GM19240 (cell line): ENCODE measurements around the gene DMKN.

Source experiments
- DNase-seq: peaks from one replicate; pipeline ENCODE4 v3.0.0; 2011; ENCODE audit warnings: low spot score; ENCODE audit not compliant: insufficient read length

The DMKN gene

DNA sequence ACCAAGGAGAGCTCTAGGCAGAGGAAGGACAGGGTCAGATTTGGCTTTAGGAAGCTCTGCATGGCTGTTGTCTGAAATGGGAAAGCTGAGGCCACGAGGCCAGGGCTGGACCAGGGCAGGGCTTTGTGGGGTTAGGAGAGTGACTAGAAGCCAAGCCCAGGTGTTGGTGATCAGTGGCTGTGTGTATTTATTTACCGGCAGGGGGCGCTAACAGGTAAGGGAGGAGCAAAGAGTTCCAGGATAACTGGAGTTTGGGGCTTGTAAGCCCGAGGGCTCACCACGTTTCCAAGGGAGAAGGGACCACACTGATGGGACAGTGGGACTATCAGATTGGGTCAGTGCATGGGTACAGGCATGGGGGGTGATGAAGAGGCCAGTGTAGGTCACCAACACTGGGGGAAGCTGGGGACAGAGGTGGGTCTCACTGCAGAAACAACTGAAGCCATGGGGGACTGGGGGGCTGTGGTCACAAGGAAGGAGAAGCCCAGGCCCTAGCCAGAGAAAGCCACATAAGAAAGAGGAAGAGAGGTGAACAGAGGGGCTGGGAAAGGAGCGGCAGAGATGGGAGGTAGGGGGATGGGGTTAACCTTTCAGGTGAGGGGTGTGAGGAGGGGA, 35.8 kb upstream of the DMKN start:
- peak; percentile 70 for DNase-seq

DNA sequence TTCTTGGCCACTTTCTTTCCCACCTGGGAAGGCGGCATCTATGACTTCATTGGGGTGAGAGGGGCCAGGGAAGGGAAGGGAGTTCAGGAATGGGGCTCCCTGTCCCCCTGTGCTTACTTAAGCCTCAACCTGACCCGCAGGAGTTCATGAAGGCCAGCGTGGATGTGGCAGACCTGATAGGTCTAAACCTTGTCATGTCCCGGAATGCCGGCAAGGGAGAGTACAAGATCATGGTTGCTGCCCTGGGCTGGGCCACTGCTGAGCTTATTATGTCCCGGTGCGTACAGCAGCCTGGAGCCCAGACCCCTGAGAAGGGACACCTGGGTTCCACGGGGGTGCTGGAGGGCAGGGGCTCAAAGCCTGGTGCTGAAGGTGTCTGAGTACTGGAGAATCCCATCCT, 33.1 kb upstream of the DMKN start:
- no peak for DNase-seq

DNA sequence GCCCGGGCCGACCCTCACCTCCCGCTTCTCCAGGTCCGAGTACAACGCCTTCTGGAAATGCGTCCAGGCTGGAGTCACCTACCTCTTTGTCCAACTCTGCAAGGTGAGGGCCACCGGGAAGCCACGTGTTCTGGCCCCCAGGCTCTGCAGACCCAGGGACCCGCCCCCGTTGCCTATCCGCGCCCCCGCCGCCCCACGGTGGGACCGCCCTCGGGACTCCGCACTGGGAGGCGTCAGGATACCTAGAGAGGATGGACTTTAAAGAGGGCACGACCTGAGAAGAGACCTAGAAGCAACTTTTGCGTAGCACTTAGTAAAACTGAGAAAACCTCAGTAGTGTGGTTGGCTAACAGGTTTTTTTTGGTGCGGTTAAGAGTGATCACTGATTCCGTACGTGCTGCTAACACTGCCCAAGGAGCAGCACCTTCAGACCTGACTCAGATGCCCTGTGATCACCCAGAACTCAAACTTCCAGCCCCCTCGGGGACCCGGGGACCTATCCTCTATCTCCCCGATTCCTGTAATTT, 32.5 kb upstream of the DMKN start:
- peak; percentile 51 for DNase-seq

DNA sequence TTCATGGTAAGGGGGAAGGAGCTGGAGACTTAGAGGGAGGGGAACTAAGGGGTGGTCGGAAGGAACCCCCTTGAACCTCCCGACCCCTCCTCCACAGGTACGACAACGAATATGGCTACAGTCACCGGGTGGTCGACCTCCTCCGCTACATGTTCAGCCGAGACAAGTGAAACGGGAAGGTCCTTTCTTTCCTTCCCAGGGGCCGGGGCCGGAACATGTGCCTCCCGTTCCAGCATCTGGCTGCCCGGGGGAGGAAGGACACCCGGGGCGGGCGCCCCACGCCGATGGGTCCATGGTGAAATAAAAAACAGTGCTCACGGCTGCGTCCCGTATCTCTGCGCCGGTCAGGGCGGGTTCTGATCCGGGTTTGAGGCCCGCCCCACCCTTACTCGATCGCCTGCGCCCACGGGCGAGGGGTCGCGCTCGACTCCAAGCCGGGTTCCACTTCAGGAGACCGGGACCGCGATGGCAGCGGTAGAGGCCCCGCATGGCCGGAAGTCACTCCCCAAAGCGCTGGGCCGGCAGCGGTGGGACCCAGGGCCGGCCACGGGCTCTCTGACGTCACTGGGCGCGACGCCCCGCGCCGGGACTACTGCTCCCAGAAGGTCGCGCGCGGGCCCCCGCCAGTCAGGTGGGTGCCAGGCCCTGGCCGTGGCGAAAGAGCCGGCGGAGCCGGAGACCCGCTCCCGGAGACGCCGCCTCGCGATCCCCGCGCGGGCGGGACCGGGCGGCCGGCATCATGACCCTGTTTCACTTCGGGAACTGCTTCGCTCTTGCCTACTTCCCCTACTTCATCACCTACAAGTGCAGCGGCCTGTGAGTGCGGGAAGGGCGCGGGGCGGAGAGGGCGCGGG, 31.8 kb upstream of the DMKN start, which contains the start of gene TMEM147:
Gene TMEM147 (plus strand): TSS at position 626 of the 854 bp plus-strand sequence. CDS start 114 bp downstream, at position 740.
- peak; percentile 94 for DNase-seq

DNA sequence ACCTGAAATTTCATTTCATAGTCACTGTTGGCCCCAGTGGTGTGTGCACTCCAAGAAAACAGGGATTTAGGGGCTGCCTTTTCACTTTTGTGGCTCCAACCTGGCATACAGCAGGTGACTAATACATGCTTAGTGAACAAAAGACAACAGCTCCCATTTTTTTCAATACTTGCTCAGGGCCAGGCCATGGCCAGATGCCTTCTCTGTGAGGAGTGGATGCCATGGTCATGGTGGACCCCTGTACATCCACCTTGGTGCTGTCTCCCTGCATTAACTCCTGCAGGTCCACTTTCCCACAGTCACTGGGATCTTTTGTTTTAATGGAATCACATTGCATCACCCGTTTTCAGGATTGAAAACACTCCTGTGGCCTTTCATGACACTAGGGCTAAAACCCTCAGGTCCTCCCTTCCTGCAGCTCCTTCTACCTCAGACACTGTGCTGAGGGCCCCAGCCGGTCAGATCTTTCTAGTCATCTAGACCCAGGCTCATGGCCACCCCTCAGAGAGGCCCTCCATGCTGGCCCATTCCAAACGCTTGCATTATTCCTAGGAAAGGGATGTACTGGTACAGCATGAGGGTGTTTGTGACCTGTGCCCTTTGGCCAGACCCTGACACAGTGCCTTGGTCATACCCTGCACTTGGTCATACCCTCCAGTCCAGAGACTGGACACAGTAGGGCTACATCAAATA, 30.8 kb upstream of the DMKN start:
- DNase-seq = no peak

DNA sequence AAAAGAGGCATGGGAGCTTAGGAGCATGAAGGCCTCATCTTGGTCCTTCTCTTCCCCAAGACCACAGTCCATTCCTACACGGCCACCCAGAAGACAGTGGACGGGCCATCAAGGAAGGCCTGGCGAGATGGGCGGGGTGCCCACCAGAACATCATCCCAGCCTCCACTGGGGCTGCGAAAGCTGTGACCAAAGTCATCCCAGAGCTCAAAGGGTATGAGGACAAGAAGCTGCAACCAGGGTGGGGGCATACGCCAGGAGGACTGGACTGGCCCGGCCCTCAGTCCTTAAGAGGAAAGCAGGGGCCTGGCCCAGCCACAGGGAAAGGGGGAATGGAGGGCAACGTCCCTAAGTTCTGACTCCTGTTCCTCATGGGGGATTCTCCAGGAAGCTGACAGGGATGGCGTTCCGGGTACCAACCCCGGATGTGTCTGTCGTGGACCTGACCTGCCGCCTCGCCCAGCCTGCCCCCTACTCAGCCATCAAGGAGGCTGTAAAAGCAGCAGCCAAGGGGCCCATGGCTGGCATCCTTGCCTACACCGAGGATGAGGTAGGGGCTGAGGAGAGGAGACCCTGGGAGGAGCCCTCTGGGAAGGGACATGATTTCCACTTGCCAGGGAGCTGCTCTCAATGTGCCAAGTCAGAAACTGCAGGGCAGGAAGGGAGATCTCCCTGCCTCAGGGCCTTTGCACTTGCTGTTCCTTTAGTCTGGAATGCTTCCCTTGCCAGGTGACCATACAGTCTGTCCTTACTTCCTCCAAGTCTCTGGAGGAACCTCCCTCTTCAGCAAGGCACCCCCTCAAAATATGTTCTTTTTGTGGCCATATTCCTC, 30.0 kb upstream of the DMKN start:
- DNase-seq = no peak

DNA sequence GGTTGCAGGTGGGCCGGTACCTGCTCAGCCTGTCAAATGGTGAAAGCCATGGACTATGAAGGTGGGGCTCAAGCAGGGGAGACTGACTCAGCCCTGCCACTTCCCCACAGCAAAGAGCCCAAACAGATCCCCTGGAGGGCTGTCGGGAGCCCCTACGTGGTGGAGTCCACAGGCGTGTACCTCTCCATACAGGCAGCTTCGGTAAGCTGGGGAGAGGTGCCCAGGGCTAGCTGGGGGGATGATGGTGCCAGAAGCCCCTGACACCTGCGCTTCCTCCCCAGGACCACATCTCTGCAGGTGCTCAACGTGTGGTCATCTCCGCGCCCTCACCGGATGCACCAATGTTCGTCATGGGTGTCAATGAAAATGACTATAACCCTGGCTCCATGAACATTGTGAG, 28.8 kb upstream of the DMKN start:
- DNase-seq = no peak

DNA sequence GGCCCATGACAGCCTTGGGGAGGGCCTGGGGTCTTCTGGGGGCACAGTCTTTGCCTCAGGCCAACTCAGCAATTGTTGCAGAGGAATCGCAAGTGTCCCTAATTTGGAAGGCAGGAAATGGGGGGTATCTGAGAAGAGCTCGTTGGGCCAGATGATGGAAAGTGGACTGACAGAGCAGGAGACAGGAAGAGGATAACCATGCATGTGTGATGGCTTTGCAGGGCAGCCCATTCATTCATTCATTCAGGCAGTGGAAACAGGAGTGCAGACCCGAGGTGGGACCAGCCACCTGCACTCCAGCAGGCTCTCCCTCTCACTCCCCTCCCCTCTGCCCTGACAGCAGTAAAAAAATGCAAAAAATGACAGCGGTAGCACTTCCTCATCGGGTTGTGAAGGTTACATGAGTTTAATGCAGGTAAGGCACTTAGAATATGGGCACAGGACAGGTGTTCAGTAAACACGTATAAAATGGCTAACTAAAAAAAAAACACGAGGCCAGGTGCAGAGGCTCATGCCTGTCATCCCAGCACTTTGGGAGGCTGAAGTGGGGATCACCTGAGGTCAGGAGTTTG, 27.0 kb upstream of the DMKN start:
- DNase-seq = no peak

DNA sequence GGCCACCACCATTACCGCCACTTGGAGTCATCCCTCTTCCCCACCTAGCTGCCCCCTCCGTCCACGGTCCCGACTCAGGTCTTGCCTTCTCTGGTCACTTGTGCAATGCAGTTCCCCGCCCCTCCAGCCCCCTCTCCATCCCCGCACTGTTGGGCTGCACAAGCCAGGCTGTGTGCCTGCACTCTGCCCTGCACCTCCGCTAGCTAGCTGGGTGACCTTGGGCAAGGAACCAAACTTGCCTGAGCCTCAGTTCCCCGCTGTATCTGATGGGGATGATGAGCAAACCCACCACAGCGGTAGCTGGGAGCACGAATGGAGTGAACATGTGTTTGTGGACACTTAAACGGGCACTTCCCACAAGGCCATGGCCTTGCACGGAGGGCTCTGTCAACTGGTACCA, 26.4 kb upstream of the DMKN start:
- no peak for DNase-seq

DNA sequence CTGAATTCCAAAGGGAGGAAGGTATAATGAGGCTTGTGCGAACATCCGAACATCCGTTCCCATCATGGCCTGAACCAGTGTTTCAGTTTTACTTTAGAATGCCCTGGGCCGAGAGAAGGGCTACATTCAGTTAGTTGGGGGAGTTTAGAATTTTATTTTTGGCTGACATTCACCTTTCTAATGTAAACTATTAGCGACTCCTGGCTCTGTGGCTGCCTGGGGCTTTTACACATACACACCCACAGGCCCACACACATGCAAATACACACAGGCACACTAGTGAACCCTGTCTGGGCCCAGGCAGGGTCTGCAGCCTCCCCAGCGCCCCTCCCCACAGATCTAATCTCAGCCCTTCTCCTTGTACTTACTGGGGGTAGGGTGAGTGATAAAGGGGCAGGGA, 25.9 kb upstream of the DMKN start:
- no peak for DNase-seq

DNA sequence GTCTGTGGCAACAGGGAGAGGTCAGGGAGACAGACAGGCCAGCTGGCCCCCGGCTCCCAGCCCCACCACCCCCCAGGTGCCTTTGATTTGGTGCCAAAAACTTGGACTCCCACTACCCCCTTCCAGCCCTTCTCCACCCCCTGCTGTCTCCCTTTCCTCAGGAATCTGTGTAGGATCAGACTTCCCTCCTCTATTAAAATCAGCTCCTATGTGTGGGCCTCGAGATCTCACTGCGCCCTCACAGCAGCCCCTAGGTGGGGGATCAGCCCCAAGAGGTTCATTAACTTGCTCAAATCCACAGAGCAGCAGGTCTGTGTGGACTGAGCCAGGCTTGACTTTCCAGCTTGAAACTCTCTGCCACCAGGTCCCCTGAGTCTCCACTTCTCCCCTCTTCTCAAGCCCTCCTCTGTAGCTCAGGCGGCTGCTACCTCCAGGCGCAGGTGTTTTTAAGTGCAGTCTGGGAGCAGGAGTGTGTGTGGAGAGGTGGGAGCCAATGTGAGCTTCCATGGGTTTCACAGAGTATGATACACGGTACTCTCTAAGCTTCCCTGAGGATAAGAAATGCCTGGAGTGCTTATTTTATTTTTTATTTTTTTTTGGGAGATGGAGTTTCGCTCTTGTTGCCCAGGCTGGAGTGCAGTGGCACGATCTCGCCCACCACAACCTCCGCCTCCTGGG, 21.5 kb upstream of the DMKN start:
- DNase-seq = no peak

DNA sequence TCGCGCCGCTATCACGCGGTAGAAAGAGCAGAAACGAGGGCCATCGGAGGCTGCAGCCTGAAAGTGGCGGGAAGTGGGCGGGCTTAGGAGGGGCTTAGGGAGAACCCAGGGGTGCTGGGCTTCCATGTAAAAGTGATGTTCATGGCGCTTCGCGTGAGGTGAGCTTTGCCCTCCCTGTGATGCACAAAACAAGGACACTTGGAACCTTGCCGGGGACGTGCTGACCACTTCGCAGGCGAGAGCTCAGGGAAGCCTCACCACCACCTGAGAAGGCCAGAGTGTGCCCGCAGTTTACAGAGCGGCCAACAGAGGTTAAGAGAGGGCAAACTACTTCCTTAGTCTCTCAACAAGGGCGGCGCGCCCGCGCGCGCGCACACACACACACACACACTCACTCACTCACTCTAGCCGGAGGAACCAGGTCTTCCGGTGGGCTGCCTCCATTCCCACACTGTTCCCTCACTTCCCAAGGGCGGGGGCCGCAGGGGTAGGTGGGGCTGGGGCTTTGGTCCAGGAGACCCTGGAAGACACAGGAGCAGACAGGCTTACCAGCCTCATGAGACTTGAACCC, 20.5 kb upstream of the DMKN start:
- no peak for DNase-seq

DNA sequence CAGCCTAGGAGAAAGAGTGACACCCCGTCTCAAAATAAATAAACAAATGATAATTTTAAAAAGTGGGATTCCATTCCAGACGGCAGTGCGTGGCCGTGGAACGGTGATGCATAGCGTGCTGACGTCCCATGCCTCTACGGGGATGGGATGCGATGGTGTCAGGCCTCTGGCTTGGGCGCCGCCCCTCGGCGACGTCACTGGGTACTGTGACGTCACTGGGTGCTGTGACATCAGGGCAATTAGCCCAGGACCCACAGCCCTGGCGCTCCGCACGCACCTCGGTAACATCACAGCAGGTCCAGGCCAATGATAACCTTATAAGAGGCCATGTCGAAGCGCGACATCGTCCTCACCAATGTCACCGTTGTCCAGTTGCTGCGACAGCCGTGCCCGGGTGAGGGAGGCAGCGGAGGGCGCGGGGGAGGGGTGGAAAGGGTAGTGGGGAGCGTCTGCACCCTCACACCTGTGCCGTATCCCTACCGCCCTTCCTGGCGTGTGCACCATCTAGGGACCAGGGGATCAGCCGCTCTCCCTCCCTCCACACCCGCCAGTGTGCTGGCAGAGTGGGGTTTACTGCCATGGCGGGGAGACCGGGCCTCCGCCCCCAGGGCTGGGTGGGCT, 19.9 kb upstream of the DMKN start, which contains the start of gene GAPDHS:
Gene GAPDHS (plus strand): TSS at position 256 of the 621 bp plus-strand sequence. CDS start 72 bp downstream, at position 328.
- no peak for DNase-seq

DNA sequence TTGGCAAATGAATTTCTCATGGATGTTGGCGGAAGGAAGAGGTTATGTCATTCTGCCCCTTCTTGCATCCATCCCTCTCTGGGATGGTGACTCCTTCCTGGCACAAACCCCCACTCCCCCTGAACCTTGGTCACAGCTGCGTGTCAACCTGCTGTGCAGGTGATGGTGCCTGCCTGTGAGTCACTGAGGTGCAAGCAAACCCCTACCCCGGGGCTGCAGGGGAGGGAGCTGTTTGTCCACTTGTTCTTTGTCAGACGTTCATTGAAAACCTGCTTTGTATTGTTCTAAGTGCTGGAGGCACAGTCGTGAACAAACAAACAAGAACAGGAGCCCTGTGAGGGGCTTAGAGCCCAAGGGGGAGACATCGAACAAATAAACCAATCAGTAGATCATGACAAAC, 17.8 kb upstream of the DMKN start:
- DNase-seq = no peak

DNA sequence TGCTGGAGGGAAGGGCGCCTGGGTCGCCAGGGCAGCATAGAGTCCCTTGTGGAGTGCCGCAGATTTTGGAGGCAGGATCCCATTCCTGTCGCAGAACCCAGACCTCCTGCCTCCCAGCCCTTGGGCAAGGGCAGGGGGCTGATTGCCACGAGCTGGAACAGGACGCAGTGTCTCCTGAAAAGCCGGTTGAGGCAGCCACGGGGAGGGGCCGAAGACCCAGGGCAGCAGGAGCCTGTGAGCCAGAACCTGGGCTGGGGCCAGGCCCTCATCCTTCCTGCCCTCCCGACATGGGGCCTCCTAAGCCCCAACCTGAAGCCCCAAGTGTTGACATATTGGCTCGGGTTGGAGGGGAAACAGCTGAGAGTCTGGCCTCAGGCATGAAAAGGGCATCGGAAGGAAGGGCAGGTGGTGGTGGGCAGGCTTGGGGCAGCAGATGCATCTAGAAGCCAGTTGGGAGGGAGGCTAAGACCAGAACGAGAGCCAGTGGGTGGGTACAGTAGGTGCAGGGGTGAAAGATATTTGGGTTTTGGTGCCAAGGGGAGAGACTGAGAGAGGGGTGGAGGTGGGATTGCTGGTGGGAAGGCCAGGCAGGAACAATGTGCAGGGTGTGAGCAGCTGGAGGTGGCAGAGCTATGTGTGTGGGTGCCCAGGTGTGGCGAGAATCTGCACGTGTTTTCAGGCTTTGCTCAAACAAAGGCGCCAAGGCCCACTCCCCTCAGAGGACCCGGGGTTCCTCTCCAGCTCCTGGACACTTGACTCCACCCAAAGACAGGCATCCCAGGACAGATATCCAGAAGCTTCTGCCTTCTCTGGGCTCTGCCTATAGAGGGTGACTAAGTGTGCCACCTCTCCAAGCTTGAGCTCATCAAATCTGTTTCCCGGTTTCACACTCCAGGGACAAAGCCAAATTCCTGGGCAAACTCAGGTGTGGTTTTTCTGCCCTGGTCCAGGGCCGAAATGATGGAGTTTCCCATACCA, 16.1 kb upstream of the DMKN start:
- DNase-seq = no peak

DNA sequence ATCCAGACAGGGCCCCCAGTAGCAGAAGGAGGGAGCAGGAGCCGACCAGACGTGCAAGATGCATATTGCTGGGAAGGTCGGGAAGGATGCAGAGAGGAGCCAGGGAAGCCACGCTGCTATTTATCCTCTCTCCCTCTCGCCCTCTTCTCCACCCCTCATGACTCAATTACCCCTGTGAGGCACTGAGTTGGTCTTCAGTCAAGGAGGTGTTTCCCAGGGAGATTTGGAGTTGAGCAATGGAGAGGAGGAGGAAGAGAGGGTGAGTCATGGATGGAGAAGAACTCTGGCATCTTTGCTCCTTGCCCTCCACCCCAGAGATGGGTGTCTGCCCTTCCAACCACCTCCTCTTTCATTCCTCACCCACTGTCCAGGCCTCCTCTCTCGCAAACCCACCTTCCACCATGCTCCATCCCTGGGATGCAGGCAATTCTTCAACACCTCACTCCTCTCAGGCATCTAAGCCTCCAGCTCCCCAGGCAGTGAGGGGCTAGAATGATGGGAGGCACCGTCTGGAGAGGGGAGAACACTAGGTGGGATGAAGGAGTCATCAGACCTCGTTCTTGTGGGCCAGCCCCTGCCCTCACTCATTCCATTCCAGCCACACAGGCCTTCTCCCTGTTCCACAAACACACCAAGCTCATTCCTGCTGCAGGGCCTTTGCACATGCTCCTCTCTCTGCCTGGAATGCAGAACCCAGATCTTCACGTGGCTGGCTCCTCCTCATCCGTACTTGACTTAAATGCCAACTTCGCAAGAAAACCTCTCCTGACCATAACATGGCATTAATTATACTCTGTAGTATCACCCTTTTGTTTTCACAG, 15.0 kb upstream of the DMKN start, which contains the start of gene SBSN:
Gene SBSN (minus strand): TSS at position 94 of the 821 bp plus-strand sequence. CDS start 30 bp downstream, at position 64.
- DNase-seq = no peak

DNA sequence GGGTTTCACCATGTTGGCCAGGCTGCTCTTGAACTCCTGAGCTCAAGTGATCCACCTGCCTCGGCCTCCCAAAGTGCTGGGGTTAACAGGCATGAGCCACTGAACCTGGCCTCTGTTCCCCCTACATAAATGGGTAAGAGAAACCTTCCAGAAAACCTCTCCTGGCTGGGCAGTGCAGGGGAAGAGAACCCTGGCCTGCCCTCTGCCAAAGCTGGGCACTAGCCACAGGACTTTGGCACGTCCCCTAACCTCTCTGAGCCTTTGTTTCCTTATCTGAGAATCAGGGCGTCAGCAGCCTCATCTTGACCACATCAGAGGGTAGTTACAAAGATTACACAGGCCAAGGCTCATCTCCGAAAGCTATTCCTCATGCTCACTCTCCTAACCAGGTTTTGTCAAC, 12.4 kb upstream of the DMKN start:
- no peak for DNase-seq
